ENCODE measurements around the gene SARS2.
"Not testable (repeated sequence)": the region's sequence is repeated elsewhere in the genome, so short reads cannot be mapped to it uniquely, and the experiment has no call there.

SARS2 gene

DNA sequence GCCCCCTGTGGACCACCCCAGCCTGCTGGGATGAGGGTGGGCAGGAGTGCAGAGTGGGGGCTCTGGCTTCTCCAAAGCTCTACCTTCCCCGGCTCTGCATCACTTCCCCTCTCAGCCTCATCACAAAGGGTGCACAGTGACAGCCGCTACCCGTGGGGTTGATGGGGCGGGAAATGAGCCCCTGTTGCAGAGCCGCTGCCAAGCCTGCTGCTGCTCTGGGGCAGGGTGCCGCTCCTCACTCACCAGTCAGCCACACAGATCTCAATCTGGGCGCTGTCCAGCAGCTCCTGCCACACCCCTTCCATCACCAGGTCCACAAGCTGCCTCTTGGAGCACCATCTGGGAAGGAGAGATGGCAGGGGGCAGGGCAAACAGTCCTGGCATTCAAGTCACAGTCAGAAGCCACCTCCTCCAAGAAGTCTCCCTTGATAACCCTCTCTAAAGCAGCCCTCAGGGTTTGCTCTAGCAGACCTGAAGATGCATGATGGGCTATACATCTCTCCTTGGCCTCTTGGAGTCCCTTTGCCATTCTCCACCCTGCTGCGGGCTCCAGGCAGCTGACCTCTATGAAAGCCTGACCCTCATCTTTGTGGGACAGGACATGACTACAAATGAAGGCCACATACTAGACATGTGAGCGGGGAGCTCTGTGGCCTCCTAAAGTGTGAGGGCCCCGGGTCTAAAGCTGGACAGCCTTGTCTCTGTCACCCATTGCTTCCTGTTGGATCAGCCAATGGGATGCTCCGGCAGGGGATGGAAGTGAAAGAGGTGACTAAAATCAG lies 15.9 kb upstream of the SARS2 start:
- DNase-seq: no peak

DNA sequence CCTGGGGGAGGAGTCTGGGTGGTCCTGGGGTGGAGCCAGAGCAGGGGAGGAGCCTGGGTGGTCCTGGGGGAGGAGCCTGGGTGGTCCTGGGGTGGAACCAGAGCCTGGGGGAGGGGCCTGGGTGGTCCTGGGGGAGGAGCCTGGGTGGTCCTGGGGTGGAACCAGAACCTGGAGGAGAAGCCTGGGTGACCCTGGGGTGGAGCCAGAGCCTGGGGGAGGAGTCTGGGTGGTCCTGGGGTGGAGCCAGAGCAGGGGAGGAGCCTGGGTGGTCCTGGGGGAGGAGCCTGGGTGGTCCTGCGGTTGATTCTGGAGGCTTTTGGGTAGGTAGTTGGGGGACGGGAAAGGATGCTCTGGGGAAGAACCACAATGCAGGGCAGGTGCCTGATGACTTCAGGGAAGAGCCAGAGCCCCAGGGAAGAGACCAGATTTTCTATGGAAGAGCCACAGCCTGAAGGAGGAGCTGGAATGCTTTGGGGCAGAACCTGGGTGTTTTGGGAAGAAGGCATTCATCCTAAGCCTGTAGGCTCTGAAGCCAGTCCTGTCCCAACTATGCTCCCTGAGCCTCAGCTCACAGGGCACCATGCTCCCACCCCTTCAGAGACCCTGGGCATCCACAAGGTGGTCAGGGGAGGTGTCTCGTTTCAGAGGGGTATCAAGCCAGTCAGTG lies 15.1 kb upstream of the SARS2 start:
- no peak for DNase-seq

DNA sequence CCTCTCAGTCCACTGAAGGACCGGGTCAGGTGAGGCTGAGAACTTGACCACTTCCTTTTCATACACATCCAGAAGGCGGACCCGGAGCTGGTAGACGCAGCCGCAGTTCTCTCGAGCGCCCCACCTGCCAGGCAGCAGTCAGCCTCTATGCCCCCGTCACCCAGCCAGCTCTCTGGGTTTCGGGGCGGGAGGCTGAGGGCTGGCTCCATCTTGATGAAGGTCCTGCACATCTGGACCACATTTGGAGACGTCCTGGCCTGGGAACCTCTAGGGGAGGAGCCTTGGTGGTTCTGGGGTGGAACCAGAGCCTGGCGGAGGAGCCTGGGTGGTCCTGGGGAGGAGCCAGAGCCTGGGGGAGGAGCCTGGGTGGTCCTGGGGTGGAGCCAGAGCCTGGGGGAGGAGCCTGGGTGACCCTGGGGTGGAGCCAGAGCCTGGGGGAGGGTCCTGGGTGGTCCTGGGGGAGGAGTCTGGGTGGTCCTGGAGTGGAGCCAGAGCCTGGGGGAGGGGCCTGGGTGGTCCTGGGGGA lies 14.5 kb upstream of the SARS2 start:
- DNase-seq: no peak

DNA sequence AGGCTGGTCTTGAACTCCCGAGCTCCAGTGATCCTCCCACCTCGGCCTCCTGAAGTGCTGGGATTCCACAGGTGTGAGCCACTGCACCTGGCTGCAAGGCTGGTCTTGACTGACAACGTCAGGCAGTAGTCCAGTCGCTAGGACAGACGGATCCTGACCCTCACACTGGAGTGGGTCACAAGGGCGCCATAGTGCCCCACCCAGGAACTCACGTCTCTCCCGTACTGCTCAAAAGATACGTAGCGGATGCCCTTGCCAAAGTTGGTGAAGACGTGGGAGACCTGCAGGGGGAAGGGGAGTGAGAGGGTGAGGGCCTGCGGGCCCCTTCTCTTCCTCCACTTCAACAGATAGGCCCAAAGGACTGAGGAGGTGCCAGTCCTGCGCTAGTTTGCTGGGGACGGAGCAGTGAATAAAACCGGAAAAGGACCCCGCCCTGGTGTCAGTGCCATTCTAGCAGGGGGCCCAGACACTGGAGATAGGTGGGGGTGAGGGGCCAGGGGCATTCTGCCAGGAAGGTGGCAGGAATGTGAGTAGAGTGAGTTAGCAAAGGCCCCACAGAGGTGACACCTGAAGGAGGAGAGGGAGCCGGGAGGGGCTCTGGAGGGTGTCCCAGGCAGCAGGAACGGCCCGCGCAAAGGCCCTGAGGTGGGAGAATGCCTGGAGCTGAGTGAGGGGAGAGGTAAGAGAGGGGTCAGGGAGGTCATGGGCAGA lies 12.1 kb upstream of the SARS2 start:
- no peak for DNase-seq

DNA sequence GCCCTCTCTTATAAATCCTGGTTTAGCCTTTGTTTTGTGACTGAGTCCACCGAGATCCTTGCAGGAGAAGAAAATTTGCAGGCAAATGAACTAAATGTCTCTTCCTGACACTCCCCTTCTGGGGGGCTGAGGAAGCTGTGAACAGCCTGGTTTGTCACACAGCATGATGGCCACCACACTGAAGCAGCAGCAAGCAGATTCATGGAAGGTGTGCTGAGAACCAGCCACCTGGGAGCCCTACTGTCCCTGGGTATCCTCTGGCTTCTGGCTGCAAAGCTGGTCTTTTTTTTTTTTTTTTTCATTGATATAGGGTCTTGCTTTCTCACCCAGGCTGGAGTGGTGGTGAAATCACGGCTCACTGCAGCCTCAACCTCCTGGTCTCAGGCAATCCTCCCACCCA lies 11.4 kb upstream of the SARS2 start:
- no peak for DNase-seq

DNA sequence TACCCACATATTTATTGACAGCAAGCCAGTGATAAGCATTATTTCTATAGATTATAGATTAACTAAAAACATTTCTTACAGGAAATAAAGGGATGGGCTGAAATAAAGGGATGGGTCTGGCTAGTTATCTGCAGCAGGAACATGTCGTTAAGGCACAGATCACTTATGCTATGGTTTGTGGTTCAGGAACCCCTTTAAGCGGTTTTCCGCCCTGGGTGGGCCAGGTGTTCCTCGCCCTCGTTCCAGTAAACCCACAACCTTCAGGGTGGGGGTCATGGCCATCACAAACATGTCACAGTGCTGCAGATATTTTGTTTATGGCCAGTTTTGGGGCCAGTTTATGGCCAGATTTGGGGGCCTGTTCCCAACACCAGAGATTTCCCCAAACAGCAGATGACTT lies 10.9 kb upstream of the SARS2 start:
- not testable (repeated sequence) for DNase-seq

DNA sequence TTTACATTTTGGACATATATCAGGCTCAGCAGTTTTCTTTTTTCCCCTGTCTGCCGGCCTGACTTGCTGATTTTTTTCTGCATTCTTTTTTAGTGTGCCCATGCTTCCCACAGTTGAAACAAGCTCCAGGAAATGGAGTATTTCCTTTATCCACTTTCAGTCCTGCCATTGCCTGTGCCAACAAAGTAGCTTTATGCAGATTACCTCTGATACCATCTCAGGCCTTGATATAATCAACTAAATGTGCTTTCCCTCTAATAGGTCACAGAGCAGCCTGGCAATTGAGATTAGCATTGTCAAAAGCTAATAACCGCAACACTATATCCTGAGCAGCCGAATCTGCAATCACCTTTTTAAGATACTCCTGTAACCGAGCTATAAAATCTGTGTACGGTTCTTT lies 9.4 kb upstream of the SARS2 start:
- no peak for DNase-seq

DNA sequence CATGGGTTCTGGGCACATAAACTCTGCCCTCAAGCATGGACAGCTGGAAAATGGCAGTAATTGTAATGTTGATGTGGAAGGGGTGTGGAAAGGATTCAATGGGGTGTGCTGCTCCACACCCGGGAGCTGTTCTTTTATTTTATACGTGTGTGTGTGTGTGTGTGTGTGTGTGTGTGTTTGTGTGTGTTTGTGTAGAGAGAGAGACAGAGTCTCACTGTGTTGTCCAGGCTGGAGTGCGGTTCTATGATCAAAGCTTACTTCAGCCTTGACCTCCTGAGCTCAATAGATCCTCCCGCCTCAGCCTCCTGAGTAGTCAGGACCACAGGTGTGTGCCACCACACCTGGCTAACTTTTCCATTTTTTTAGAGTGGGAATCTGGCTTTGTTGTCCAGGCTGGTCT lies 3.0 kb upstream of the SARS2 start:
- DNase-seq: no peak

DNA sequence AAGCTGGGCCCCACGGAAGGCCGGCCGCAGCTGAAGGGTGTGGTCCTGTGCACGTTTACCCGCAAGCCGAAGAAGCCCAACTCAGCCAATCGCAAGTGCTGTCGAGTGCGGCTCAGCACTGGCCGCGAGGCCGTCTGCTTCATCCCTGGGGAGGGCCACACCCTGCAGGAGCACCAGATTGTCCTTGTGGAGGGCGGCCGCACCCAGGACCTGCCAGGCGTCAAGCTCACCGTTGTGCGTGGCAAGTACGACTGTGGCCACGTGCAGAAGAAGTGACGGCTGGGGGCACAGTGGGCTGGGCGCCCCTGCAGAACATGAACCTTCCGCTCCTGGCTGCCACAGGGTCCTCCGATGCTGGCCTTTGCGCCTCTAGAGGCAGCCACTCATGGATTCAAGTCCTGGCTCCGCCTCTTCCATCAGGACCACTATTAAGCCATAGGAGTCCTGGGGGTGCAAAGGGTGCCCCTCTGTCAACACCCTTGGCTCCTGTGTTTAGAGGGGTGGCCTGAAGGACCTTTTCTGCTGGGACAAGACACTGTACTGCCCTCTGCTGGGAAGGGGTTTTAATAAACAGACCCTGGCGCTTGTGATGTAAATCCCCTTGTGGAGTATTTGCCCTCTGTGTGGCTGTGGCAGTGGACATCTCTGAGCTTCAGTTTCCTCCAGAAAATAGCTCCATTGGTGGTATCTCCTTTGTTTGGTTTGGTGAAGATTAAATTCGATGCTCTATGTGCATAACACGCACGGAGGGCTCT lies 2.0 kb upstream of the SARS2 start:
- peak; percentile 14 for DNase-seq

DNA sequence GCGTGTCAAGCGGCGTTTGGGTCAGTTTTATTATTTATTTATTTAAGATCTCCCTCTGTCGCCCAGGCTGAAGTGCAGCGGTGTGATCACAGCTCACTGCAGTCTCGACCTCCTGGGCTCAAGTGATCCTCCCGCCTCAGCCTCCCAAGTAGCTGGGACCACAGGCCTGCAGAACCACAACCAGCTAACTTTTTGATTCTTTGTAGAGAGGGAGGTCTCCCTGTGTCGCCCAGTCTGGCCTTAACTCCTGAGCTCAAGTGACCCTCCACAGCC lies 894 bp upstream of the SARS2 start:
- DNase-seq: no peak

DNA sequence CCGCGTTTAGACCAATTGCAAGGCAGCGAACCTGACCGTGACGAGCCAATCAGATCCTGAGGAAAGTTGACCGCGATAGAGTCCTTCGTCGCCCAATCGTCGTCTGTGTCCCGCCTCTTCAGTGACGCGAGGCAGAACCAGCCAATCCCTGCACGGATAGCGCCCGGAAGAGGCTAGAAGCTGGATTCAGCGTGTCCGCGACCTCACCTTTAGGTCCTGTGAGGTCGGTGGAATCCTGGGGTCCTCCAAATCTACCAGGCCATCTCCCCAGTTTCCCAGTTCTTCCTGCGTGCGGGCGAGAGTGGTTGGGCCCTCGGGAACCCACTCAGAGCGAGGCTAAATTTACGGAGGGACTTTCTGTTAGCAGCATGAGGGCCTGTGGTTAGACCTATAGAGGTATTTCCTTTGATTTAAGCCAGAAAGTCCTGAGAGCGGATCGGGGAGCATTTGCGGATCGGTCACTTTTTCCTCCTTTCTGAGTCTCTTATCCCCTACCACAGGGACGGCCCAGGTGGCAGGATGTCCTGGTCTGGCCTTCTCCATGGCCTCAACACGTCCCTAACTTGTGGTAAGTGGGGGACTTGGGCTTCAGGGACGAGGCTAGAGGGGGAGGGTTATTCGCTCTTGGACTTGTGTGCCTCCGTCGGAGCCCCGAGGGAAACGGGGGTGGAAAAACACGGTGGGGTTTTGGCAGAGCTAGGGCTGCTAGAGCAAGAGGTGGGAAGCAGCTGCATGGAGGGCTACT lies 385 bp upstream of the SARS2 start, which contains the start of gene MRPS12:
Gene MRPS12 (plus strand): TSS at position 169 of the 745 bp plus-strand sequence. CDS start 351 bp downstream, at position 520.
- peak; percentile 98 for DNase-seq

DNA sequence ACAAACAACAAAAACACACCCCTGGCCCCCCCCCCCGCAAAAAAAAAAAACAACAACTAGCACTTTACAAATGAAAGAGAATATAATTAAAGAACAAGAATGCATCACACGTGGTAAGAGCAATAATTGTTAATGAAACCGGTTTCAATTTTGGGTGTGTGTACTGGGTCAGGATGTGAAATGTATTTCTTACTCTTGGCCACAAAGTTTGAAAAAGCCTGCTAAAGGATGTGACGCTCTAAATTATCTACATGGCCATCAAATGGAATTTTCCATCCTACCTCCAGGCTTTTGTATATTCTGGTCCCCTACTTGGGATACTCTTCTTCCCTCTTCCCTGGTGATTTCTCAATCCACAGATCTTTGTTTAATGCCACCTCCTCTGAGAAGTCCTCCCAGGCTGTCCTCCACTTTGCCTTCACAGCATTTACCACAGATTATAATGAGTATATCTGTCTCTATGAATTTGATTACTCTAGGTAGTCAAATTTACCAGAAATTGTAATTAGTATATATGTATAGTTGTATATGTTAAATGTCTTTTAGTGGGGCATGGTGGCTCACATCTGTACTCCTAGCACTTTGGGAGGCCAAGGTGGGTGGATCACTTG lies 2.1 kb downstream of the SARS2 start:
- DNase-seq: no peak

DNA sequence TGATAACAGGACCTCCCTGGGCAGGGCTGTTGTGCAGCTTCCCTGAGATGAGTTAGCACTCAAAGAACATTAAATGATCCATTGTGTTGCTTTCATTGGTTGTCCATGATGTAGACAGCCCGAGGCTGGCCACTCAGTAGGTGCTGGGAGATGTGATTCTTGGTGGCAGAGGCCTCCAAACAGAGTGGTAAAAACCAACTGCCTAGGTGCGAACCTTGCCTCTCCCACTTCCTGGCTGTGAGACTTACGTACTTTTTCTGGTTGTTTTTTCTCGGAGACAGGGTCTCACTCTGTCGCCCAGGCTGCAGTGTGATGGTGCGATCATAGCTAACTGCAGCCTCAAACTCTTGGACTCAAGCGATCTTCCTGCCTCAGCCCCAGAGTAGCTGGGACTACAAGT lies 6.2 kb downstream of the SARS2 start:
- no peak for DNase-seq

DNA sequence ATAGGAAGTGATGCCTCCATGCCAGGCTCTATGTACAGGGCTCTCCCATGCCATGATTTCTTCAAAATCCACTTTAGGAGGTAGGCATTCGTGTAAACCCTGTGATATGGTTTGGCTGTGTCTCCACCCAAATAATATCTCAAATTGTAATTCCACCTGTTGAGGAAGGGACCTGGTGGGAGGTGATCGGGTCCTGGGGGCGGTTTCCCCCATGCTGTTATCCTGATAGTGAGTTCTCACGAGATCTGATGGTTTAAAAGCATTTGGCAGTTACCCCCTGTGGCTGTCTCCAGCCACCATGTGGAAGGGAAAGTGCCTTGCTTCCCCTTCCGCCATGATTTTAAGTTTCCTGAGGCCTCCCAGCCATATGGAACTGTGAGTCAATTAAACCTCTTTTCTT lies 8.1 kb downstream of the SARS2 start:
- no peak for DNase-seq

DNA sequence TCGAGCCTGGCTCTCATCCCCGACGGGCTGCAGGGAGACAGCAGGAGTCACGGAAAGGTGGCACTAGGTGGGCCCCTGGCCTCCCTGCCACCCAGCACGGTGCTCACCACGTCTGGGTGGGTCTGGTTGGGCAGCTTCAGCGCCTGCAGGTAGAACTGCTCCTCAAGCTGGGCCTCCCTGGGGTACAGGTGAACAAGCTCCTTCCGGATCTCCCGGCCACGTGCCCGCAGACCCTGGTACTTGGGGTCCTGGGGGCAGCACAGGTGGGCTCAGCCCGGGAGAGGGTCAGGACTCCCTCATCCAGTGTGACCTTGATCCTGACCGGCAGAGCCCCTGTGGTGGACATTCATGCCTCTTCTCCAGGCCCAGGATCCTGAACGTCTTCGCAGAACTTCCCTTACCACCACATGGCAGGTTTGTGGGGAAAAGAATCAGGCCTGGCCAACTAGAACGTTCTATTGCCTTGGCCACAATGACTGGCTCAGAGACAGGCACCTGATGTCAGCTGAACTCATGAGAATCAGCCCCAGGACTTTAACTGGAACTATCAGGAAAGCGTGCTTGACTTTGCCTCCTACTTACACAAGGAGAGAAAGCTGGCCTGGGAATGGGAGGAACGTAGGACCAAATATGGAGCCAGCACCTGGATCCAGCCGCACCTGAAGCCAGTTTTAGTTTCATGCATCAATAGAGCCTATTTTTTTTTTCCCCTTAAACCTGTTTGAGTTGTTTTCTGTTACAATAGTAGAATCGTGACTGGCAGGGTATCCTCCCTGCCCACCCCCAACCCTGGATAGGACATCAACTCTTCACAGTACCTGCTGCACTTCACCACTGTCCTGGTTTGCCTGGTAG lies 8.9 kb downstream of the SARS2 start:
- DNase-seq: no peak

DNA sequence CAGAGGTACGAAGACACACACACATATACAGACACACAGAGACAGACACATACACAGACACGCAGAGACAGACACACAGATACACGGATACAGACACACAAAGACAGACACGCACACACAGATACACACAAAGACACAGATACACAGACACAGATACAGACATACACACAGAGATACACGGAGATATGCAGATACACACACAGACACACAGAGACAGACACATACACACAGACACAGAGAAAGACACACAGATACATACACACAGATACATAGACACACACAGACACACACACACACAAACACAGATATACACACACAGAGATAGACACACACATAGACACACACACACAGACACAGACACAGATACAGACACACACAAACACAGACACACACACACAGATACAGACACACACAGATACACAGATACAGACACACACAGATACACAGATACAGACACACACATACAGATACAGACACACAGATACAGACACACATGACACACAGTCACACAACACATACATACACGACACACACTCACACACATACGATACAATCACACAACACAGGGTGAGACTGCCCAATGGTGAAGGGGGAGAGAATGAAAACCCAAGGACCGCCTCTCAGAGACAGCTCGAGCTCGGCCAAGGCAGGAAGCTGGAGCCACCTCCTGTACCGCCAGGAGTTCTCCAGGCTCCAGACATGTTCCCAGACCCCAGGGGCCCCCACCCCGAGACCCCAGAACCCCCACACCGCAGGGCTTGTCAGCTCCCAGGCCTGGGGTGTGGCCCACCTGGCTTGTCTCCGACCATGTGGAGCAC lies 9.8 kb downstream of the SARS2 start:
- DNase-seq: no peak

DNA sequence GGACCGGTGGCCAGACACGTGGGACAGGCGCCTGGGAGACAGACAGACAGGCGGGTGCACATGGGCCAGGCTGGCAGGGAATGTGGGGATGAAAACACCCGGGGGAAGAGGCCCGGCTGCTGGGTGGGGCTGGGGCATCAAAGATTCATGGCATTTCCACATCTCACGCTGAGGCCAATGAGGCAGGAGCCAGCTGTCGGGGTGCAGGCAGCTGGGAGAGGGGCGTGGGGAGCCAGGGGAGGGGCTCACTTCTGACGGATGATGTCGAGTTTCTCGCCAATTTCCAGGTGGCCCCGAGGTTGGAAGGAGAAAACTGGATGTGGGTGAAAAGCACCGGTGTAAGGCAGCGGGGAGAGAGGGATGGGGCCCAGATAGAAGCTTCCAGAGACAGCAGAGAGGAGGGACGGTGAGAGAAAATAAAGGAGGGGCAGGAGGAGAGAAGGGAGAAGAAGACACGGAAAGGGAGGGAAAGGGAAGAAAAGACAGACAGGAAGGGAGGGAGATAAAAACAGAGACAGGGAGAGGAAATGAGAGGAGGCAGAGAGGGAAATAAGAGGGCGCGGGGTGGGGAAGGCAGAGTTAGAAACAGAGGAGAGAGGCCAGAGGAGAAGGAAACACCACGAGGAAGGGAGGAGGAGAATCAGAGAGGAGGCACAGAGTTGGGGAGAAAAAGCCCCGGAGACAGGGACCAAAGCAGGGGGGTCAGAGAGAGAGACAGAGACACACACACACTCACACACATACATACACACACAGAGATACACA lies 10.5 kb downstream of the SARS2 start:
- DNase-seq: no peak

DNA sequence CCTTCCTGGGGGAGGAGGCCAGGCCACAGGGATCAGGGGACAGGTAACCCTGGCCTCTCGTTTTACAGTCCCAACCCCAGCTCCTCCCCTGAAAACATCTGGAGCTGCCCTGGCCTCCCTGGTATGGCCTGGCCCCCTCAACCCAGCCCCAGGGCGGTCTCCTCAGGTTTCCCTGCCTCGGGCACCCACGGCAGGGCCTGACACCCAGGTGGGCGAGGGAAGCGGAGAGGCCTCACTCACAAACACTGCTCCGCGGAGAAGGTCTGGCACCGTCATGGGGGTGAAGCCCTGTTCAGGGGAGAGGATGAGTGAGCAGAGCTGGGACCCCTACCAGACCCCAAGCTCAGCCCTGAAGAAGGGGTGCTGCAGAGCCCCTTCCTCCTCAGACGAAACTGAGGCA lies 12.0 kb downstream of the SARS2 start:
- no peak for DNase-seq

DNA sequence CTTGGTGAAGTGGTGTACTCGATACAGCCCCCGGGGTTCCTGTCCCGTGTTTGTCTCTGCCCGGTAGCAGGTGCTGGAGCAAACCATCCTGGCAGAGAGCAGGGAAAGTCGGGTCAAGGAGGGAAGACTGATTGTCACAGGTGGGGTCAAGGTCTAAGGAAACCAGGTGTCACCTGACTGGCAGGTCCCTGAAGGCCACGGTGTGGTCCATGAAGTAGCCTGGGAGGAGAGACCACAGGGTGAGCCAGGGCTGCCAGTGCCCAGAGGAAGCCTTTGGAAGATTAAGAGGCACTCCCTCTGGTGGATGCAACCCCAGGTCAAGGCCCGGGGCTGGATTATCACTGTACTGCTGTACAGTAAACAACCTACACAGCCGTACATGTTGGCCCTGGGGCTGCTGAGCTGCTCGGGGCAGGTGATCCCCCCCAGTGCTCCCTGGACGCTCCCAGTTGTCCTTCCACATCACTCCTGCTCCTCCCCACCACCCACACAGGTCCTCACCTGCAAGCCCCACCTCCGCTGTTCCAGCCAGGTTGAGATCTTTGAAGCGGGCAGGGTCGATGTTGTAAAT lies 12.6 kb downstream of the SARS2 start:
- no peak for DNase-seq
